ENCODE results near the gene AKR1A1.
"Not testable (repeated sequence)": the region's sequence is repeated elsewhere in the genome, so short reads cannot be mapped to it uniquely, and the experiment has no call there.

DNA sequence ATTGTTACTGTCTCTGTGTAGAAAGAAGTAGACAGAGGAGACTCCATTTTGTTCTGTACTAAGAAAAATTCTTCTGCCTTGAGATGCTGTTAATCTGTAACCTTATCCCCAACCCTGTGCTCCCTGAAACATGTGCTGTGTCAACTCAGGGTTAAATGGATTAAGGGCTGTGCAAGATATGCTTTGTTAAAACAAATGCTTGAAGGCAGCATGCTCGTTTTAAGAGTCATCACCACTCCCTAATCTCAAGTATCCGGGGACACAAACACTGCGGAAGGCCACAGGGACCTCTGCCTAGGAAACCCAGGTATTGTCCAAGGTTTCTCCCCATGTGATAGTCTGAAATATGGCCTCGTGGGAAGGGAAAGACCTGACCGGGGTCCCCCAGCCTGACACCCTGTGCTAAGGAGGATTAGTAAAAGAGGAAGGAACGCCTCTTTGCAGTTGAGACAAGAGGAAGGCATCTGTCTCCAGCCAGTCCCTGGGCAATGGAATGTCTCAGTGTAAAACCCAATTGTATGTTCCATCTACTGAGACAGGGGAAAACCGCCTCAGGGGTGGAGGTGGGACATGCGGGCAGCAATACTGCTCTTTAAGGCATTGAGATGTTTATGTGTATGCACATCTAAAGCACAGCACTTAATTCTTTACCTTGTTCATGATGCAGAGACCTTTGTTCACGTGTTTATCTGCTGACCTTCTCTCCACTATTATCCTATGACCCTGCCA lies 36.9 kb upstream of the AKR1A1 start:
- TF ChIP-seq POLR2A (IDR thresholded peaks at IDR 0.05): not testable (repeated sequence)
- TF ChIP-seq, protein P1, sequence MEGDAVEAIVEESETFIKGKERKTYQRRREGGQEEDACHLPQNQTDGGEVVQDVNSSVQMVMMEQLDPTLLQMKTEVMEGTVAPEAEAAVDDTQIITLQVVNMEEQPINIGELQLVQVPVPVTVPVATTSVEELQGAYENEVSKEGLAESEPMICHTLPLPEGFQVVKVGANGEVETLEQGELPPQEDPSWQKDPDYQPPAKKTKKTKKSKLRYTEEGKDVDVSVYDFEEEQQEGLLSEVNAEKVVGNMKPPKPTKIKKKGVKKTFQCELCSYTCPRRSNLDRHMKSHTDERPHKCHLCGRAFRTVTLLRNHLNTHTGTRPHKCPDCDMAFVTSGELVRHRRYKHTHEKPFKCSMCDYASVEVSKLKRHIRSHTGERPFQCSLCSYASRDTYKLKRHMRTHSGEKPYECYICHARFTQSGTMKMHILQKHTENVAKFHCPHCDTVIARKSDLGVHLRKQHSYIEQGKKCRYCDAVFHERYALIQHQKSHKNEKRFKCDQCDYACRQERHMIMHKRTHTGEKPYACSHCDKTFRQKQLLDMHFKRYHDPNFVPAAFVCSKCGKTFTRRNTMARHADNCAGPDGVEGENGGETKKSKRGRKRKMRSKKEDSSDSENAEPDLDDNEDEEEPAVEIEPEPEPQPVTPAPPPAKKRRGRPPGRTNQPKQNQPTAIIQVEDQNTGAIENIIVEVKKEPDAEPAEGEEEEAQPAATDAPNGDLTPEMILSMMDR (IDR thresholded peaks at IDR 0.05): not testable (repeated sequence)
